IPS-11a (cell line): ENCODE data around the gene CIAO2A.
"Not testable (repeated sequence)": the region's sequence is repeated elsewhere in the genome, so short reads cannot be mapped to it uniquely, and the experiment has no call there.

Experiments
- H3K4me3 ChIP-seq: one replicate; pipeline ENCODE4 v1.5.1; 2013; ENCODE audit warnings: low read depth, low read length, control low read depth

Gene CIAO2A

DNA sequence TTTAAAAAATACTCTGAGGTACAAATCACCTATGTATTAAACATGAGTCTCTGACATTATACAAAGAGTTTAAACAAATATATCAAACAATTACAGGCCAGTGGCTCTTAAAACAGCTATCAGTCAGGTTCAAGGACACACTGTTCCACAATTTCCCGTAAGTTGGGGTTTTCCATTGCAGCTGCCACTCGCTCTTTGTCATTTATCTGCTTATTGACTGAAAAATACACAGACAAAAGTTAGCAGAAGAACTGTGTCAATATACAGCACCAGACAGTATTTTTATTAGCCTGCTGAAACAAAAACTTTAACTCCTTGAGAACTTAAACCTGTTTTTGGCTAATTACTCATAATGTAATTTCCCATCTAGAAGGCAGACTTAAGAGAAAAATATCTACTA, 20.8 kb downstream of the CIAO2A start:
- H3K4me3 ChIP-seq = no peak overlapping the region

DNA sequence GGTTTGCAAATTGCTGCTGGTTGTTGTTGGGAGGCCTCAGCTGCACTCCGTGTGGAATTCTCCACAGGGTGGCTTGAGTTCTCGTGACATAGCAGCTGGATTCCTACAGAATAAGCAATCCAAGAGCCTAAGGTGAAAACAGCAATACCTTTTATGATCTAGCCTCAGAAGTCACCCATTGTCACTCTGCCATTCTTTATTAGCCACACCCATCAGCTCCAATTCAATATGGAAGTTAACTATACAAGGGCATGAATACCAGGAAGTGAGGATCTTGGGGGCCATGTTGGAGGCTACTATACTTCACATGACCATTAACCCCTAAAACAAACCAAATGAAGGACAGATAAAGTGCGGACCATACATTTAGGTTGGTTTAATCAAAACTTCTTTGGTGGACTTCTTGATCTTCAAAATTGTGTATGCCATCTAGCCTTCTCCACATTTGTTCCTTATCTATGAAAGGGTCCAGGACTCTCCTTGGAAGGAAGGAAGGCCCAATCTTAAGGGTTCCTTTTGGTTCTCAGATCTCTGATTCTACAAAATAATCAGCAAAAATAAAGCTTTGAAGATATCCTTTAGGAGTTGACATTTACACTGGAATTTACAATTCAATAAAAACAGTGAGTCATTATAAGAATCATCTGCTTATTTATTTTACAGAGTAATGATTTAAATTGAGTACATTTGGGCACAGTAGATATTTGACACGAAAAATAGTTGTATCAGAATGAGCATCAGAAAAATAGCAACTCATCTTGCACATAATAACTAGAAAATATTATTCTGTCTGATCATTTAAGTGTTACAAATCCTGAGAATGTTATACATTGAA, 21.5 kb downstream of the CIAO2A start:
- H3K4me3 ChIP-seq = no peak overlapping the region

DNA sequence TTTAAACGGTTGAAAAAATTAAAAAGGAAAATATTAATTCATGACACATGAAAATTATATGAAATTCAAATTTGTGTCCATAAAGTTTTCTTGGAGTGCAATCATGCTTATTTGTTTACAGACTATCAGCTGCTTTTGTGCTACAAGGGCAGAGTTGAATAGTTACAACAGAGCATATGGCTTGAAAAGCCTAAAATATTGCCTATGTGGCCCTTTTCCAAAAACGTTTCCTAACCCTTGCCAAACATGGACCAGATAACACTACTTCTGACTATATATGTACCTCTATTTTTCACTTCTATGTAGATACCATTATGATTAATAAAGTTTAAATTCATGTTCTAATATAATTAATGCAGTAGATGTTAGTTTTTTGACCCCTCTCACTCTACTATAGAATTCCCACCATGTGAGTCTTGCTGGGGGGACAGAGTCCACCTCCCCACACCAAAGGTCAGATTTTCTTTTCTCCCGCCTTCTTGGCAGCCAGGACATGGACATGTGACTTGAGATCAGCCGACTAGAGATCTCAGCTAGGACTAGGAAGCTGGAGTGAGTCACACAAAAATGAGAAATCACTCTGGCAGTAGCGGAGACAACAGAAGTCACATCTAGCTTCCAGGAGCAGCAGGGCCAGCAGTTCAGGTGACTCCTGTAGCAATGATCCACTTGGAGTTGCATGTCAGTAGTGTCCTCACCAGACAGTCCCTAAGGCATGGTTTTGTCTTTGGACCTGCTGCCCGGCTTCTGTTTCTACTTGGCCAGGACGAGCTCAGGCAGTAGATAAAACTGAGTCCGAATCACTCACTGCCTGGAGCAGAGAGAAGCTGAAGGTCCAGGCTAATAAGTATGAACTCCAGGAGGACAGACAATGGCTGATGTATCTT, 22.4 kb downstream of the CIAO2A start:
- no peak overlapping the region for H3K4me3 ChIP-seq

DNA sequence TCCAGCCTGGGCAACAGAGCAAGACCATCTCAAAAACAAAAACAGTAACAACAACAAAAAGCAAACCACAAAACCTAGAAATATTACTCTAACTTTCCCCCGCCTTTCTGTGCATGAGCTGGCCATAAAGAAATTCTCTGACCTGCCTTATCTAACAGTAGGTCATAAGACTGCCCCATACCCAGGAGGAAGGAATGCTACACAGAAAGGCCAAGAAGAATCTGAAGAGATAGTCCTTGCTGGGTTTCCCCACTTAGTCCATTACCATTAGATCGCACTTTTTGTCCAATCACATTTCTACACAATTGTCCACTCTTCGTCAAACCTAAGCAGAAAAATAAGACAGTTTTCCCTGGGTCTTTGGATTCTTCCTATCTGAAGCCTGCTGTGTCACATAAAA, 23.5 kb downstream of the CIAO2A start:
- H3K4me3 ChIP-seq = no peak overlapping the region

DNA sequence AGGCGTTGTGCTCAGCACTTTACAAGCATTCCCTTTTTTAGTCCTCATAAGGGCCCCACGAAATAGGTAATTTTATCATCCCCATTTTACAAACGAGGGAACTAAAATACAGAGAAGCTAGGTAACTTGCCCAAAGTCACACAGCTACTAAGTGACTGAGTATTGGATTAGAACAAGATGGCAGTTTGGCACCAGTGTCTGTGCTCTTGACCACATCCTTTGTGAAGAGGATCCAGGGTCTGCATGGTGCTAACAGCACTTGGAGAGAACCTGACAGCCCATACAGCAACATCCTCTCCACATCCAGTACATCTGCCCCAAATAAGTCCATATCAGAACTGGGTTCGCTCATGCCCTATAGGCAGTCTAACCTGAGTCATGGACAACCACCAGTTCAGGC, 25.5 kb downstream of the CIAO2A start:
- H3K4me3 ChIP-seq = no peak overlapping the region

DNA sequence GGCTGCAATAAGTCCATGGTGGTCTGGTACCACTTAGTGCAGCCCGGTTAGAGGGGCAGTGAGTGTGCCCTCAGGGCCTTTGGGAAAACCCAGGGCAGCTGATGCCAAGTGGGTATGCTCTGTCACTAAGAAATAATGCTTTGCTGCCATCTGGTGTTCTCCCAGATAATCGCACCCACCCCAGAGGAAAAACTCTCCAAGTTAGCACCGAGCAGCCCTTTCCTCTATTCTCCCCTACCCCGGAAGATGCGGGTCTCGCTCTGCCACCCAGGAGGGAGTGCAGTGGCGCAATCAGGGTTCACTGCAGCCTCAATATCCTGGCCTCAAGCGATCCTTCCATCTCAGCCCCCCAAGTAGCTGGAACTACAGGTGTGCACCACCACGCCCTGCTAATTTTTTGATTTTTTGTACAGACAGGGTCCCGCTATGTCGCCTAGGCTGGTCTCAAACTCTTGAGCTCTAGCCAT, 26.0 kb downstream of the CIAO2A start:
- H3K4me3 ChIP-seq = no peak overlapping the region

DNA sequence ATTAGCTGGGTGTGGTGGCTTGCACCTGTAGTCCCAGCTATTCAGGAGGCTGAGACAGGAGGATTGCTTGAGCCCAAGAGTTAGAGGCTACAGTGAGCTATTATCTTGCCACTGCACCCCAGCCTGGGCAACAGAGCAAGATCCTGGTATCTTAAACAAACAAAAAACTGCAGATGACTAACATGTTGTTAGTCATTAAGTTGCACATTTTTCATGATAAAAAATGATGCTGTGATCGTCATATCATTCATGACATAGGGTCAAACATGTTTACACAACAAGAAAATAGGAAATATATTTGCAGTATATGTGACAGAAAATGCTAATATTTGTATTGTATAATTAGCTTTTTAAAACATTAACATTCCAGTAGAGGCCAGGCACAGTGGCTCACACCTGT, 27.2 kb downstream of the CIAO2A start:
- H3K4me3 ChIP-seq = no peak overlapping the region

DNA sequence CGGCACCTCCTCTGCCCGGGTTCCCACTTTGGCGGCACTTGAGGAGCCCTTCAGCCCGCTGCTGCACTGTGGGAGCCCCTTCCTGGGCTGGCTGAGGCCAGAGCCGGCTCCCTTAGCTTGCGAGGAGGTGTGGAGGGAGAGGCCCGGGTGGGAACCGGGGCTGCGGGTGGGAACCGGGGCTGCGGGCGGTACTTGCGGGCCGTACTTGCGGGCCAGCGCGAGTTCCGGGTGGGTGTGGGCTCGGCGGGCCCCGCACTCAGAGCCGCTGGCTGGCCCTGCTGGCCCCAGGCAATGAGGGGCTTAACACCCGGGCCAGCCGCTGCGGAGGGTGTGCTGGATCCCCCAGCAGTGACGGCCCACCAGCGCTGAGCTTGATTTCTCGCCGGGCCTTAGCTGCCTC, 32.9 kb downstream of the CIAO2A start:
- no peak overlapping the region for H3K4me3 ChIP-seq

DNA sequence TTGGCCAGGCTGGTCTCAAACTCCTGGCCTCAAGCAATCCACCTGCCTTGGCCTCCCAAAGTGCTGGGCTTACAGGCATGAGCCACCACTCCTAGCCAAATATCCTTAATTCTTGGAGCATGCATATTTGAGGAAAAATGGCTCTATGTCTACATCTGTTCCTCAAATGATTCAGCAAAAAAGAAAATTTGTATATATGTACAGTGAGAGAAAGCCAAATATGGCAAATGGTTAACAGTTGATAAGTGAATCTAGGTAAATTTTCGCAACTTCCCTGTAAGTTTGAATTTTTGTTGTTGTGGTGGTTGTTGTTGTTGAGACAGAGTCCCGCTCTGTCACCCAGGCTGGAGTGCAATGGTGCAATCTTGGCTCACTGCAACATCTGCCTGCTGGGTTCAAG, 34.5 kb downstream of the CIAO2A start:
- H3K4me3 ChIP-seq = not testable (repeated sequence)

DNA sequence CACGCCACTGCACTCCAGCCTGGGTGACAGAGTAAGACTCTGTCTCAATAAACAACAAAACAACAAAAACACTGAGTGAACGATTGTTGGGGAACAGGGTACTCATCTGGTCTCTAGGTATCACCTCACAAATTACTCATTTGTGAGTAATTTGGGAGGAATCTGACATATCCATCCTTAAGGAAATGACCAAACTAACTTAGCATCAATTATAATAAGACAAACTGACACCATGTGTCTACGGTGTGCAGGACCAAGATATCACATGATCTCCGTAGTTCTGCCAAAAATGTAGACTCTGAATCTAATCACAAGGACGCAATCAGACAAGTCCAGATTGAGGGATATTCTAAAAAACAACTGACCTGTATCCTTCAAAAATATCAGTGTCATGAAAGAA, 35.4 kb downstream of the CIAO2A start:
- H3K4me3 ChIP-seq = no peak overlapping the region

DNA sequence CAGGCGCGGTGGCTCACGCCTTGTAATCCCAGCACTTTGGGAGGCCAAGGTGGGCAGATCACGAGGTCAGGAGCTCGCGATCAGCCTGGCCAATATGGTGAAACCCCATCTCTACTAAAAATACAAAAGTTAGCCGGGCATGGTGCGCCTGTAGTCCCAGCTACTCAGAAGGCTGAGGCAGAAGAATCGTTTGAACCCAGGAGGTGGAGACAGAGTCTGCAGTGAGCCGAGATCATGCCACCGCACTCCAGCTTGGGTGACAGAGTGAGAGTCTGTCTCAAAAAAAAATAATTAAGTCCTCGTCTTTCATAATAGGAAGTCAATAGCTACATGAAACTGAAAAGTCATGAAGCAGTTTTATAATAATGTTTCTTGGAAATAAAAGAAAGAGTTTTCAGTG, 40.0 kb downstream of the CIAO2A start:
- H3K4me3 ChIP-seq = not testable (repeated sequence)

DNA sequence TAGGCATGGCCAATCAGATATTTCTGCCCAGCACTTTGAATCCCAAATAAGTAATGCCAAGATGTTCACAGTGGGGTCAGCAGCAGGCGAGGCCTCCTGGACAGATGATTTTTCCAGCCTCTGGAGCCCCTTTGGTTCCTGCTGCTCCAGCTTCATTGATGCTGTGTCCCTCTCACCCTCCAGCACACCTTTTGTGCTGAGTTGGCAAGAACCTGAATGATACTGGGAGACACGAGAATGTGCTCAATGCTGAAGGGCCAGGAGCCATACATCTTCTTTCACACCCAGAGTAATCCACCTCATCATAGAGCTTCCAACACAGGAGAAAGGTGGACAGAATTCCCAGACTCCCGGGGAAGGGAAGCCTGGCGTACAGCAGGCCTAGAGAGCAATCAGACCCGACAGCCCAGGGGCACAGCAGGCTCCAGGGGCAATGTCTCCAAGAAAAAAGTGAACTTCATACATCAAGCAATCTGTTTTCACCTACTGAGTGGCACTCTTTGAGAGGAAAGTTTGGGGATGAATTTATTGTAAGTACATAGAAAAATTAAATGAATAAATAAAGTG, 40.6 kb downstream of the CIAO2A start:
- no peak overlapping the region for H3K4me3 ChIP-seq

DNA sequence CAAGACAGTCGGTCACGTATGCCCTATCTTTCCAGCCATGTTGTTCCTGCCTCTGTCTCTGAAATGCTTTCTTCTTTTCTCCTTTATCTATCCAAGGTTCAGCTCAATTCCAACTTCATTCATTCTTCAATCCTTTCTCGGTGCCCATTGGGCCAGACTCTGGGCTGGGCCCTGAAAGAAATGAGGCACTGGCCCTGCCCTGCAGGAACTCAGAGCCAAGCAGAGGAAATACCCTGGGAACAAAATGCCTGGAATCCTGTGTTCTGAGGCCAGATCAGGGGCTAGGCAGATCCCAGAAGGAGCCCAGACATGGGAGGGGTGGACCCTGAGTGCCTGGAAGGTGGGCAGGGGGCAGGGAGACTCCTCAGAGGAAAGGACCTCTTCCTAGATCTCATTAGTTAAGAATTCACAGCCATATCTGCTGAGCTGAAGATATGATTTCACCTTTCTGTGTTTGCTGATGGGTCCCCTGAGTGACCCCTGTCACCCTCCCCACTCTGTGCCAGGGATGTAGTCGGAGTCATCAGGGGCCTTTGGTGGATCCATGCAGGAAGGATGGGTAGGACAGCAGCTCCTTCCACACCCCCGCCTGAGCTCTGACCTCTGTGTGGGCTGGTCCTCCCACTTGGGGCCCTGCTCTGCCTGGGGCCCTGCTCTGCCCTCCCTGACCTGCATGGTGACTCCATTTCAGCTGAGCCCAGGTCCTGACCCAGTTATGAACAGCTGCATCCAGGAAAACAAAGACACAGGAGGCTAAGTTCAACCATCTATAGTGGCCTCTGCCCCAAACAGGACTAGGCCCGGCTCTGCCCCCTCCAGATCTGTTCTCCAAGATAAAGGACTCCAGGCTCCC, 42.0 kb downstream of the CIAO2A start:
- H3K4me3 ChIP-seq = no peak overlapping the region

DNA sequence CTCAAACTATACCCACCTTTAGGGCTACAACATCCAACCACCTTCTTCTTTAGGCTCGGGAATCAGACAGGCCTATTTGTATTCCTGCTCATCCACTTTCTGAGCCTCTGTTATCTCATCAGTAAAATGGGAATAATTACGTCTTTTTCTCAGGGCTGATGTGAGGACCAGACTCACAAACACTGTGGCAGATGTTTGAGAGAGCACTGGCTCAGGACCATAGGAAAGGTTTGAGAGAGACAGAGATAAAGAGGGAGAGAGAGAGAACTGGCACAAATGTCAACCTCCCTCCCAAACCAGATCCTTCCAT, 42.6 kb downstream of the CIAO2A start:
- H3K4me3 ChIP-seq = no peak overlapping the region

DNA sequence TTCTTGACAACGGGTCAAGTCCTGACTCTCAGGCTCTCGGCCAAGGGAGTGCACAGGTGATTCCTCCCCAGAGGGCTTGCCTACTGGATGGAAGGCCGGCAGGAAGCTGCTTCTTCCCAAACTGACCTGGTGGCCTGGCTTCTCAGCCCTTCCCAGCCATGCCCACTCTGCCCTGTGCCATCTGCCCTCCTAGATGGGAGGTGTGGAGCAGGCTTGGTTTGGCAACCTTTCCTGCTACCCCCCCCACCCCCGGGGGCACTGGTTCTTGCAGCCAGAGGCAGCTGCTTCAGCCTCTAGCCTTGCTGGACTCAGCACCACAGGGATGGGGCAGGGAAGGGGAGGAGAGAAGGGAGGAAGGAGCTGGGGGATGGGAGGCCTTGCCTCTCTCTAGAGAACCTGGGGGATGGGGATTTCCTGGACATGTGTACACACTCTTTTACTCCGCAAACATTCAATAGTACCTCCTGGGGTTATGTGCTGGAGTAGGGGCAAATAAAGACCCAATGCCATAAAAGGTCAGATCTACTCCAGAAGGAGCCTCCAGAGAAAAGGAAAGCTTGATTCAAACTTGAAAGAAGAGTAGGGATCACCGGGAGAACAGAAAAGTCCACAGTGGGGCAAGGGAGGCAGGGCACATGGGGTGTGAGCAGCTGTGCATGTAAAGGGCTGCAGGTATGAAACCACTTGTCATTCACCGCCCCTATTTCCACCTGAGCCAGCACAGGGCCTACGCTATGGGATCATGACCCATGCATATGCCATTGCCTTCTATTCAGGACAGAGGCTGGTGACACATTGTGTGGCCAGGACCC, 43.2 kb downstream of the CIAO2A start:
- H3K4me3 ChIP-seq = no peak overlapping the region

DNA sequence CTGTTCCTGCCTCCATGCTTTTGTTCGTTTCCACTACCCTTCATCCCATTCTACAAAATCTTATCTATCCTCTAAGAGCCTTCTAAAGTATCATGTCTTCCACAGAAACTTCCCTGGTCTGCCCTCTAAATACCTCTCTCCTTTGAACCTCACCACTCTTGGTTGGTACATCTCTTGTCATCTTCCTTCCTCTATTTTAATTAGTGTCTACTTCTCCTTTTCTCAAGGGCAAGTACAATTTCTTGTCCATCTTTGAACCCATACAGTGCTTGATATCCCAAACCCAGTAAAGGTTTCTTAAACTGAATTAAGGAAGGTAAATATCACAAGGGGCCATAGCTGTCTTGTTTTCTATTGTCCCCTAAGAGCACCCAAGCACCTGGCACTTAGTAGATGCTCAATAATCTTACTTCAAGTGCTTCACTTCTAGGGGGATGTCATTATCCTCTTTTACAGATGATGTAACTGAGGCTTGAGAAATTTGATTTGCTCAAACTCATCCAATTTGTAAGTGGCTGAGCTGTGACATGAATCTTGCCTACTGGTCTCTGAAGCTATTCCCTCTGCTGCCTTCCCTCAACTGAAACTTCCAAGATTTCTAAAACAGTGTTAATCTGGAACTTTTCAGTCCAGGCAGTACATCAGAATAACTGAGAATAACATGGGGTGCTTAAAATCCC, 44.7 kb downstream of the CIAO2A start:
- no peak overlapping the region for H3K4me3 ChIP-seq

DNA sequence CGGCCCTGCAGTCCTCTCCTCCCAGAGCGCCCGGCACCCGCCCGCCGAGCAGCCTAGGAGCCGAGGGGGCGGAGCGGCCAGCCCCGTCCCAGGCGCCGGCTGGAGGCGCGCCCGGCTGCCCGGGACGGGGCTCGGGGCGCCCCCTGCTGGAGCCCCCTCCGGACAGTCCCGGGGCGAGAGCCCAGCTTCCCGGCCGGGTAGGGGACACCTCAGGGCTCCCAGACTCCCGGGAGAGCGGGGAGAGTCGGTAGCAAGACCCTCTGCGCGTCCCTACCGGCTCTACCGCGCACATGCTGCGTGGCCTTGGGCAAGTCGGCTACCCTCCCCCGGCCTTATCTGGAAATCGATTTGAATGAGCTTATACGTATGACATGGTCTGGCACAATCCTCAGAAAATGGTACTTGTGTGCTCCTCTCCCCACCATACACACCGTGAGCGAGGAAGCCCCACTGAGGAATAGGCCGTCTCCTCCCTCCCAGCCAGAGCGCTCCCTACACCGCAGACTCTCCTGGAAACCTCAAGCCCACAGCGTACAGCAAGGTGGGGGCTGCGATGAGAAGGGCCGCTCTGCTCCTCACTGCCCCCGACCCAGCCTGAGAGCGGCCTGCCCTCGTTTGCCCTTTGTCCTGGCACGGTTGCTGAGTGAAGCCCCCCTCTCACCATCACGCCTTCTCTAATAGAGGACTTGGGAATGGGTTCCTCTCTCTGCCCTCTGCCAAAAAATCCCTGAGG, 47.1 kb downstream of the CIAO2A start, which contains the start of gene DAPK2:
Gene DAPK2 (minus strand): TSS at position 65 of the 733 bp plus-strand sequence. CDS start 6,224 bp downstream, outside the sequence.
- peak within 1 kb of the TSS; percentile 36 for H3K4me3 ChIP-seq

DNA sequence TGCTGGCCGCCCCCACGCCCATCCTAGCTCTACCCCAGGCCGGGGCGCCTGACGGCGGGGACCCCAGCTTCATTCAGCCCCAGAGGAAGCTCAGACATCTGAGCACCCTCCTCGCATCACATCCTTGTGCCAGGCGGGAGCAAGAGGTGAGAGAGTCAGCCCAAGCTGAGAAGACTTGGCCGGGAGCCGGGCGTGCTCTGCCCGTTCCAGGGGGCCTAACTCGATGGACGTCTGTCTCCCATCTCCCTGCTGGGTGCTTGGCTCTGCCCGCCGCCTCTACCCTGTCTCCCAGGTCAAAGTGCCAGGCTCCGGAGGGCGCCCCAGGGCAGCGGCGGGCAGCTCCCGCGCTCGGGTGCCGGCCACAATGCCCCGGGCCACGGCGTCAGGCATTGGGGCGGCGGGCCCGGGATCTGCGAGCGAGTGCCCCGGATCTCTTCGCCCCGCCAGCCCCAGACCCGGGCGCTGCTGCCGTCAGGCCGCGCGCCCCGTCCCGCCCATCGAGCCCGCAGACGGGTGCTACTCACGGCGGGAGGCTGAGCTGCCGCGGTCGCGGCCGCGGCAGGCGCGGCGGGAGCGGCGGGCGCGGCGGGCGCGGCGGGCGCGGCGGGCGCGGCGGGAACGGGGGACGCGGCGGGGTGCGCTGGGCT, 47.7 kb downstream of the CIAO2A start:
- H3K4me3 ChIP-seq = peak overlapping the region; percentile 34
